ENCODE results near the gene SORCS3.

DNA sequence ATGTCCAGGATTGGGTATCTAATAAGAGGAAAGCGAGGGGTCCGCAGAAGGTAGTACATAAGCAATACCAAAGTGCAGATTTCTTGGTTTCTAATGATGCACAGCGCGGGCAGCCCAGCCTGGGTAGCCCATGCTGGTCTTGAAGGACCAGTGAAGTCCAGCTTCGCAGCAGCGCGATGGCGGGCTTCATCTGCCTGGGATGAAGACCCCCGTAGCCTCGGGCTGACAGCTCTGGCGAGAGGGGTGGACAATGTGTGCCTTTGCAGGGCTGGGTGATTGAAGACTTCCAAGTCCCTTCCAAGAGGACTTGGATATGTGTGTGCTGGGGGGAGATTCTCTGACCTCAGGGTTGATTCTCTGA, 2.2 kb downstream of the SORCS3 start:
- no peak for TF ChIP-seq TEAD4 (CRISPR knock-in tag; IDR thresholded peaks at IDR 0.05)
- TF ChIP-seq, protein P1, sequence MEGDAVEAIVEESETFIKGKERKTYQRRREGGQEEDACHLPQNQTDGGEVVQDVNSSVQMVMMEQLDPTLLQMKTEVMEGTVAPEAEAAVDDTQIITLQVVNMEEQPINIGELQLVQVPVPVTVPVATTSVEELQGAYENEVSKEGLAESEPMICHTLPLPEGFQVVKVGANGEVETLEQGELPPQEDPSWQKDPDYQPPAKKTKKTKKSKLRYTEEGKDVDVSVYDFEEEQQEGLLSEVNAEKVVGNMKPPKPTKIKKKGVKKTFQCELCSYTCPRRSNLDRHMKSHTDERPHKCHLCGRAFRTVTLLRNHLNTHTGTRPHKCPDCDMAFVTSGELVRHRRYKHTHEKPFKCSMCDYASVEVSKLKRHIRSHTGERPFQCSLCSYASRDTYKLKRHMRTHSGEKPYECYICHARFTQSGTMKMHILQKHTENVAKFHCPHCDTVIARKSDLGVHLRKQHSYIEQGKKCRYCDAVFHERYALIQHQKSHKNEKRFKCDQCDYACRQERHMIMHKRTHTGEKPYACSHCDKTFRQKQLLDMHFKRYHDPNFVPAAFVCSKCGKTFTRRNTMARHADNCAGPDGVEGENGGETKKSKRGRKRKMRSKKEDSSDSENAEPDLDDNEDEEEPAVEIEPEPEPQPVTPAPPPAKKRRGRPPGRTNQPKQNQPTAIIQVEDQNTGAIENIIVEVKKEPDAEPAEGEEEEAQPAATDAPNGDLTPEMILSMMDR (IDR thresholded peaks at IDR 0.05) = no peak
- no peak for TF ChIP-seq ELF4 (CRISPR knock-in tag; IDR thresholded peaks at IDR 0.05; ENCODE audit: low read depth)
- TF ChIP-seq ATF2 (CRISPR knock-in tag; IDR thresholded peaks at IDR 0.05; ENCODE audit: borderline replicate concordance, low read depth) = no peak
- TF ChIP-seq PREB (CRISPR knock-in tag; IDR thresholded peaks at IDR 0.05; ENCODE audit: borderline replicate concordance) = no peak

All from WTC11 (cell line).